GM12872 (cell line): ENCODE measurements around the gene SLC41A3.

Experiments
- TF ChIP-seq, protein P1 (sequence below): IDR thresholded peaks from 3 replicates; pipeline ENCODE4 v1.5.1; 2011; ENCODE audit warnings: low read depth, mild to moderate bottlenecking, low read length, moderate library complexity; ENCODE audit not compliant: insufficient read depth

The SLC41A3 gene

DNA sequence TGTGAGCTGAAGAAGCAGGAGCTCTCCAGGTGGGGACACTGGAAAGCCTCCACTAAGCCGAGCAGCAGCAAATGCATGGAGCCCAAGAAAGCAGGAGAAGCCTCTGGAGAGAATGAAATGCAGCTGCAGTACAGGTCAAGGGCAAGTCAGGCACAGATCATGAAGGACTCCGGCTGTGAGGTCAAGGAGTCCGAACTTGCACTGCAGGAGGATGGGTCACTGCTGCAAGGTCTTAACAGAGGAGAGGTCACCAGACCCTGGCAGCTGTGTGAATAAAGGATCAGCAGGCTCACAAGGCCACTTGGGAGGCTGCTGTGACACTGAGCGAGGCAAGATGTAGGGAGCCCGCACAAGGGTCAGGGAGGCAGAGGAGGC, 24.7 kb upstream of the SLC41A3 start:
- TF ChIP-seq, protein P1, sequence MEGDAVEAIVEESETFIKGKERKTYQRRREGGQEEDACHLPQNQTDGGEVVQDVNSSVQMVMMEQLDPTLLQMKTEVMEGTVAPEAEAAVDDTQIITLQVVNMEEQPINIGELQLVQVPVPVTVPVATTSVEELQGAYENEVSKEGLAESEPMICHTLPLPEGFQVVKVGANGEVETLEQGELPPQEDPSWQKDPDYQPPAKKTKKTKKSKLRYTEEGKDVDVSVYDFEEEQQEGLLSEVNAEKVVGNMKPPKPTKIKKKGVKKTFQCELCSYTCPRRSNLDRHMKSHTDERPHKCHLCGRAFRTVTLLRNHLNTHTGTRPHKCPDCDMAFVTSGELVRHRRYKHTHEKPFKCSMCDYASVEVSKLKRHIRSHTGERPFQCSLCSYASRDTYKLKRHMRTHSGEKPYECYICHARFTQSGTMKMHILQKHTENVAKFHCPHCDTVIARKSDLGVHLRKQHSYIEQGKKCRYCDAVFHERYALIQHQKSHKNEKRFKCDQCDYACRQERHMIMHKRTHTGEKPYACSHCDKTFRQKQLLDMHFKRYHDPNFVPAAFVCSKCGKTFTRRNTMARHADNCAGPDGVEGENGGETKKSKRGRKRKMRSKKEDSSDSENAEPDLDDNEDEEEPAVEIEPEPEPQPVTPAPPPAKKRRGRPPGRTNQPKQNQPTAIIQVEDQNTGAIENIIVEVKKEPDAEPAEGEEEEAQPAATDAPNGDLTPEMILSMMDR = no peak

DNA sequence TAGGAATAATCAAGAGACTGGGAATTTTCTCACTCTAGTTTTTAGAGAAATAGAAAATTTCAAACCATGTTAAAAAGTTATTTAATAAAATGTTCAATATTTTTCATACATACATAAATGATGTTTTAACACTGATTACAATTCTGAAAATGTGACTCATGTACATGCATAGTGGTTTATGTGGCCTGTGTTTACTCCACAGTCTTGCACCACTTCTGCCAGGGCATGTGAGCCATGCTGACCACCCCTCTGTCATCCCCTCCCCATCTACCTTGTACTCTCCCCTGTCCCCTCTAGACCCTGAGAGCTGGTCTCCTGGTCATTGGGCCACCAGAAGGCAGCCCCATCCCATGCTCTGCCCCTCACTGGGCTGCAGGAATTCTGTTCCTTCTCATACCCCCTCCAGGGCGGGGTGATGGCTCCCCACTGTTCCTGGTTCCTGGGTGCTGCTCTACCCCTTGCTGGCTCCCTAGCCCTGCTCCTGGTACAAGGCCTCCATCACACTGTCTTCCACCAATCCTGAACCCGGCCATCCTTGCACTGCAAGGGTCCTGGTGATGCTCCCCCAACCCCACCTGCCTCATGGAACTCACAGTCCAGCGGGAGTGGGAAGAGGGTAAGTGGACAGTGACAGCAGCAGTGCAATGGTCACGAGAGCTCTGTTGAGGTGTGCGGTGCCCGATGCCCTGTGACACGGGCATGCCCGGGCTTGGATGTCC, 24.2 kb upstream of the SLC41A3 start:
- TF ChIP-seq, protein P1 = no peak

DNA sequence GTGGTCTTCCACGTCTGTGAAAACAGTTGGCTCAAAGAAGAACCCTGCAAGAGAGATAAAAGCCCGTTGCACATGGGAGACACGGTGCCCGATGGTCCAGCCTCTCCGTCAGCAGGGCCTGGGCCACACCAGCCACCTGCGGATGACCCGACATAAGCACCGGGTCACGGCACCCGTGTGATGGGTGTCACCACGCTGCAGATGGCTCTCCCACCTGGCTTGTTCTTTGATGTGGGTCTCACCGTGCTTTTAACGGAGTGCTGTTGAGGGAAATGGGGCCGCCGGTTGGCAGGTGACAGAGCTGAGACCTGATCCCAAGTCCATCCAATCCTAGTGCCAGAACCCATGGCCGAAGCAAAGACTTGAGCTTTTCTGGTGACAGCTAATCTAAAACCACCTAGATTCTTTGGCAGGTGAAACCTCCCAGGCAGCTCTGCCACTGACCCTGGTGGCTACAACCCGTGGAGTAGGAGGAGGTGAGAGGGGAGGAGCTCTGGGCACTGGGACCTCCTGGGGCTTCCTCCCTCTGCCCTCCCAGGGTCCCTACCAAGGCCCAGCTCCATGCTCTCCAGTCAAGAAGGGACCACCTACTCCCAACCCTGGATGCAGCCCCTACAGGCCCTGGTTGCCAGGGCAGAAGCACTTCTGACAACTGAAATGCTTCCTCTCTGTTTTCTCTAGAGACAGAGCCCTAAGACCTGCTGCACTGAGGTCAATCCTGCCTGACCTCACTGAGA, 23.4 kb upstream of the SLC41A3 start:
- TF ChIP-seq, protein P1 = no peak

DNA sequence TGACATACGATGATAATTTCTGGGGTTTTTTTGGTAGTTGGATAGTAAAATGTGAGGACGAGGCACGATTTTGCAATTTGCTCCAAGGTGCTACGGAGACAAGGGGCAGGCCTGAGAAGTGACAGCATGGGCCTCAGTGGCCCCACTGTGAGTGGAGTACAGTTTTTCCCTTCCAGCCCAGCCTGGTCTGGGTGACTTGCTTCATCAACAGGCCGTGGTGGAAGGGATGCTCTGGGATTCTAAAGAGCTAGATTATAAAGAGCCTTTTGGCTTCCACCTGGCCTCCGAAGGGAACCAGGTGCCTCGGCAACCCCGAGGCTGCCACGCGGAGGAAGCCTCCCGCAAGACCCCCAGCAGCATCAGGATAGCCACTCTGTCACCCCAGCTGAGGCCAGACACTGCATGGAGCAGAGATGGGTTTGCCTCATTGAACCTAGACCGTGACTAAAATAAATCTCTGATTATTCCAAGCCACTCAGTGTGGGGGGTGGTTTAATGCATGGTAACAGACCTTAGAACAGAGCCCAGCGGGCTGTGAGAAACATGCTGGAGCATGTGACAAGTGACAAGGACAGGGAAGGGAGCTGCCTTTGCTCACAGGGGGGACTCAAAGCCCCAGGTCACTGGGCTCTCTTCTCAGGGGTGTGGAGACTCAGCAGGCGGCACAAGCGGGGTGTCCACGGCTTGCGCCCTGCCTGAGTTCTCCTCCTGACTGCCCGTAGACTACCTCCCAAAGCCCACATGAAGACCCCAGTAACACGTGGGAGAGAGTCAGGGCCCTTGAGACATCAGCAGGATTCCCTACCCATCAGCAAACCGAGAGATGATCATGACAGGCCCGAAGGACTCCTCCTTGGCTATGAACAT, 22.6 kb upstream of the SLC41A3 start:
- TF ChIP-seq, protein P1 = no peak

DNA sequence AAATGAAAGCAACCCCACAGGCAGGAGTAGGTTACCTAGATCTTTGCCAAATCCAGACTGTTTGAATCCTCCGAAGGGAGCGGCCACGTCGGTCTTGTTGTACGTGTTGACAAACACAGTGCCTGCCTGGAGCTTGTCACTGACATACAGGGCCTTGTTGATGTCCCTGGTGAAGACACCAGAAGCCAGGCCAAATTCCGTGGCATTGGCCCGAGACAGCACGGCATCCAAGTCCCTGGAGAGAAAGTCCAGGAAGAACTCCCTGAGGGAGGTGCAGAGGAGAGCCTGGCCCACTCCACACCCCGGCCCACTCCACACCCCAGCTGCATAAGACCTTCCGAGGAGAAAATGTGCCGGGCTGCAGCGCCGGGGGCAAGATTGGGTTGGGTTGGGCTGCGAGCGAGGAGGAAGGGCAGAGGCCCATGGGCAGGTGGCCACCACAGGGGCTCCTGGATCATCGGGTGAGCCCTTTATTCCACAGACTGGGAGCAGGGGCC, 21.8 kb upstream of the SLC41A3 start:
- TF ChIP-seq, protein P1 = no peak

DNA sequence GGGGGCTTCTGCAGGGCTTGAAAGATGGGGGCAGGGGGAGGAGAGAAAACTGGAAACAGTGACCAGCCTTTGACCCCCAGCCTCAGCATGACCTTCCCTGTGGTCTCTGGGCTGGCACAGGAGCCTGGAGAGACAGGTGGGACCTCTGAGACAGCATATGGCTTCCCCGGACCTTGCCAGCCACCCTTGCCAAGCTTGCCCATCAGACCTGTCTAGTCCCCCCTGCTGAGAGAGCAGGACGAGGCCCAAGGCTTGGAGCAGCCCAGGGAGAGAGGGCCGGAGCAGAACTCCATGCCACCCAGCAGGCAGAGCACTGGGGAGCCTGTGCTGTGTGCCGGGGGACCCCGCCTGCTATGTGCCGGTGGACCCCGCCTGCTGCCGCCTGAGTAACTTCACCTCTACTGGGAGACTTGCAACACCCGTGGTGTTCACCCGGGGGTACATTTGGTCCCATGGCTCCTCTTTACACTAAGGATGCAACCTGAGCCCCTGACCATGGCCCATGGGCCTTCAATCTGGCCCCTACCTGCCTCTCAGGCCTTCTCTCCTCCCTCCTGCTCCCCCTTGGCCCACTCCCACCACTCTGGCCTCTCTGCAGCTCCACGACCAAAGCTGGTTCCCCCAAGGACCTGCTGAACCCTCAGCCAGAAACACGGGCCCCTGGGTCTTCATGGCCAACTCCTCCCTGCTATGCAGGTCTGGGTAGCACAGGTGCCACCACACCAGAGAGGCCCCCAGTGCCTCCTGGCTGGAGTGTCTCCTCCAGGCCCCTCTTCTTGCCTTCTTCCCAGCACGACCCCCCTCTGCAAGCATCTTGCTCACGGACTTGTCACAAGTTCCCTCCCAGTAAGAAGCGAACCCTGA, 21.1 kb upstream of the SLC41A3 start:
- TF ChIP-seq, protein P1 = no peak
